ENCODE measurements around the gene MYO1B.

GRCh38 chr2:191245869-191246531 lies 796 bp downstream of the MYO1B start:
- TF ChIP-seq EZH2 (IDR thresholded peaks at IDR 0.05) (no peak), POLR2AphosphoS5 (IDR thresholded peaks at IDR 0.05; ENCODE audit: borderline replicate concordance, low read depth, low read length) (peak; percentile 56), FOXP2 (optimal IDR thresholded peaks at IDR 0.05; ENCODE audit: control extremely low read depth, extremely low read length, insufficient read depth) (no peak)
